H1 (cell line): Measurements from ENCODE around the gene NCF2. TPM values are rescaled to one million over a fixed set of nuclear protein-coding genes. Genes with fewer than 3 reads are reported as not detected.

Experiments used
- CTCF ChIA-PET: fragments of 300-600 bp; sonication (Branson Sonifier 250); formaldehyde crosslinking; loops from one replicate; lab custom pipeline; 2021; ENCODE audit not compliant: partially characterized antibody; lab: Charles Lee
- POLR2A ChIA-PET: fragments of 300-600 bp; sonication (Branson Sonifier 250); formaldehyde crosslinking; loops from one replicate; lab custom pipeline; 2021; ENCODE audit warnings: inconsistent platforms; ENCODE audit not compliant: partially characterized antibody; lab: Charles Lee
- DNase-seq, 2 experiments: peaks; one replicate each; pipeline versions ENCODE4 v3.0.0 to v3.0.0-alpha.2; 2010 to 2022; ENCODE audit warnings: low spot score in 2 of 2, low read depth in 1 of 2, mixed read lengths in 1 of 2
- FAIRE-seq: peaks from 2 replicates; lab custom pipeline; 2011; peaks lifted over from hg19 to GRCh38; lab: Jason Lieb, UNC
- H2AFZ ChIP-seq: 2 replicates; pipeline ENCODE4 v1.8.1; 2012; ENCODE audit warnings: low read length, inconsistent platforms
- H2AK5ac ChIP-seq: 2 replicates; pipeline ENCODE4 v1.6.1; 2013; ENCODE audit warnings: low read depth, low read length
- H2BK120ac ChIP-seq: replicated peaks from 2 replicates; pipeline ENCODE3; 2013; ENCODE audit warnings: low read depth, low read length, inconsistent platforms
- H2BK12ac ChIP-seq: 2 replicates; pipeline ENCODE4 v1.6.1; 2013; ENCODE audit warnings: low read depth, low read length
- H2BK15ac ChIP-seq: 2 replicates; pipeline ENCODE4 v1.6.1; 2013; ENCODE audit warnings: low read length
- H2BK20ac ChIP-seq: 2 replicates; pipeline ENCODE4 v1.6.1; 2013; ENCODE audit warnings: low read length
- H2BK5ac ChIP-seq: 2 replicates; pipeline ENCODE4 v1.6.1; 2013; ENCODE audit warnings: low read depth, low read length
- H3K14ac ChIP-seq: 2 replicates; pipeline ENCODE4 v1.6.1; 2013; ENCODE audit warnings: inconsistent platforms; ENCODE audit not compliant: insufficient read length
- H3K18ac ChIP-seq: 2 replicates; pipeline ENCODE4 v1.6.1; 2013; ENCODE audit warnings: low read length; ENCODE audit errors: extremely low read depth
- H3K23ac ChIP-seq: 2 replicates; pipeline ENCODE4 v1.6.1; 2013; ENCODE audit warnings: inconsistent platforms; ENCODE audit not compliant: insufficient read length
- H3K23me2 ChIP-seq: 2 replicates; pipeline ENCODE4 v1.6.1; 2013; ENCODE audit warnings: low read depth, low read length
- H3K27ac ChIP-seq: 2 replicates; pipeline ENCODE4 v1.6.1; 2011; ENCODE audit warnings: low read depth, low read length, inconsistent platforms
- H3K27me3 ChIP-seq, 4 experiments: replicated peaks in 1 of 4; 1 replicate in 1 of 4; 2 replicates in 3 of 4; pipeline versions ENCODE4 v1.6.1 to v1.8.1; 2011 to 2013; ENCODE audit warnings: low read length in 3 of 4, mild to moderate bottlenecking in 3 of 4, inconsistent platforms in 2 of 4, mixed read lengths in 2 of 4, moderate library complexity in 1 of 4; ENCODE audit not compliant: control insufficient read depth in 3 of 4, insufficient read depth in 3 of 4; ENCODE audit errors: extremely low read depth in 1 of 4
- H3K36me3 ChIP-seq, 4 experiments: 2 replicates each; pipeline versions ENCODE4 v1.6.1 to v1.8.1; 2011 to 2013; ENCODE audit warnings: mild to moderate bottlenecking in 4 of 4, low read length in 3 of 4, moderate library complexity in 2 of 4, control low read depth in 1 of 4, inconsistent platforms in 1 of 4; ENCODE audit not compliant: insufficient read depth in 4 of 4, control insufficient read depth in 2 of 4
- H3K4ac ChIP-seq: replicated peaks from 2 replicates; pipeline ENCODE3; 2013; ENCODE audit warnings: low read length, low read depth, mixed read lengths, inconsistent platforms; ENCODE audit not compliant: insufficient read length
- H3K4me1 ChIP-seq, 4 experiments: replicated peaks in 1 of 4; 1 replicate in 1 of 4; 2 replicates in 3 of 4; pipeline versions ENCODE4 v1.6.1 to v1.8.1; 2011 to 2013; ENCODE audit warnings: low read length in 3 of 4, inconsistent platforms in 2 of 4, mixed read lengths in 1 of 4; ENCODE audit not compliant: insufficient read depth in 4 of 4, control insufficient read depth in 3 of 4
- H3K4me2 ChIP-seq, 2 experiments: 2 replicates each; pipeline versions ENCODE4 v1.6.1 to v1.8.1; 2011 to 2013; ENCODE audit warnings: low read depth in 2 of 2, low read length in 2 of 2, control low read depth in 1 of 2, inconsistent platforms in 1 of 2, mild to moderate bottlenecking in 1 of 2; ENCODE audit not compliant: insufficient read depth in 1 of 2
- H3K4me3 ChIP-seq, 4 experiments: fragments of 200-600, 300-600 bp in 1 of 4; sonication (generic), shearing (Covaris generic), sonication (Bioruptor Twin) in 1 of 4; 2 replicates each; pipeline versions ENCODE4 v1.5.1 to v1.8.1; 2011 to 2016; ENCODE audit warnings: low read length in 4 of 4, low read depth in 3 of 4, control low read depth in 2 of 4, inconsistent platforms in 2 of 4, mild to moderate bottlenecking in 2 of 4, mixed read lengths in 1 of 4, moderate library complexity in 1 of 4; ENCODE audit not compliant: insufficient read depth in 2 of 4; ENCODE audit errors: extremely low read depth in 1 of 4
- H3K56ac ChIP-seq: replicated peaks from 2 replicates; pipeline ENCODE3; 2013; ENCODE audit warnings: low read depth, mild to moderate bottlenecking, mixed read lengths, low read length, inconsistent platforms; ENCODE audit not compliant: insufficient read length
- H3K79me1 ChIP-seq: 2 replicates; pipeline ENCODE4 v1.6.1; 2013; ENCODE audit warnings: low read depth, low read length, control low read depth
- H3K79me2 ChIP-seq, 2 experiments: 2 replicates each; pipeline versions ENCODE4 v1.6.1 to v1.8.1; 2012 to 2013; ENCODE audit warnings: low read length in 2 of 2, mild to moderate bottlenecking in 2 of 2, inconsistent platforms in 1 of 2; ENCODE audit not compliant: insufficient read depth in 2 of 2, control insufficient read depth in 1 of 2
- H3K9ac ChIP-seq, 4 experiments: replicated peaks in 1 of 4; 1 replicate in 1 of 4; 2 replicates in 3 of 4; pipeline versions ENCODE4 v1.6.1 to v1.8.1; 2011 to 2013; ENCODE audit warnings: low read depth in 3 of 4, low read length in 3 of 4, control low read depth in 2 of 4, mild to moderate bottlenecking in 2 of 4, moderate library complexity in 2 of 4, inconsistent platforms in 1 of 4; ENCODE audit errors: extremely low read depth in 1 of 4
- H3K9me3 ChIP-seq, 2 experiments: 2 replicates each; pipeline versions ENCODE4 v1.6.1 to v1.8.1; 2012 to 2013; ENCODE audit warnings: mild to moderate bottlenecking in 2 of 2, moderate library complexity in 2 of 2, control low read depth in 1 of 2, inconsistent platforms in 1 of 2, low read depth in 1 of 2, low read length in 1 of 2, mixed read lengths in 1 of 2; ENCODE audit not compliant: insufficient read depth in 2 of 2
- H4K20me1 ChIP-seq, 2 experiments: replicated peaks in 1 of 2; 2 replicates each; pipeline versions ENCODE3 to v1.8.1; 2011 to 2013; ENCODE audit warnings: inconsistent platforms in 2 of 2, low read length in 2 of 2, mild to moderate bottlenecking in 1 of 2; ENCODE audit not compliant: insufficient read depth in 2 of 2, control insufficient read depth in 1 of 2
- H4K5ac ChIP-seq: 2 replicates; pipeline ENCODE4 v1.6.1; 2013; ENCODE audit warnings: low read length, low read depth, mixed read lengths, inconsistent platforms; ENCODE audit not compliant: insufficient read length
- H4K8ac ChIP-seq: 2 replicates; pipeline ENCODE4 v1.8.0; 2013; ENCODE audit warnings: mild to moderate bottlenecking, moderate library complexity, low read length, inconsistent platforms; ENCODE audit not compliant: insufficient read depth; ENCODE audit errors: extremely low read depth
- H4K91ac ChIP-seq: replicated peaks from 2 replicates; pipeline ENCODE3; 2013; ENCODE audit warnings: low read length, mixed read lengths, inconsistent platforms; ENCODE audit not compliant: insufficient read length
- ATF3 ChIP-seq: IDR thresholded peaks from 2 replicates; pipeline ENCODE4 v1.6.1; 2011; ENCODE audit warnings: low read depth, mild to moderate bottlenecking, low read length; ENCODE audit not compliant: insufficient read depth
- CREB1 ChIP-seq: IDR thresholded peaks from 2 replicates; pipeline ENCODE4 v1.6.1; 2012; ENCODE audit warnings: inconsistent platforms
- EZH2 ChIP-seq: fragments of 200-600 bp; sonication (generic); IDR thresholded peaks from 2 replicates; pipeline ENCODE4 v1.7.1; 2012; ENCODE audit warnings: low read depth, mild to moderate bottlenecking, moderate library complexity, low read length, inconsistent platforms; ENCODE audit not compliant: severe bottlenecking
- RNF2 ChIP-seq: fragments of 200-900, 300-1000 bp; sonication (generic); IDR thresholded peaks from 2 replicates; pipeline ENCODE4 v1.7.1; 2016; ENCODE audit warnings: borderline replicate concordance, low read depth, mild to moderate bottlenecking, antibody characterized with exemption, low read length; ENCODE audit not compliant: poor library complexity, severe bottlenecking; ENCODE audit errors: missing control alignments
- SIN3A ChIP-seq, 2 experiments: IDR thresholded peaks in 1 of 2; conservative IDR thresholded peaks in 1 of 2; 2 replicates each; pipeline ENCODE4 v1.6.1; 2011 to 2012; ENCODE audit warnings: low read length in 2 of 2, improper control_type of control experiment in 1 of 2, low read depth in 1 of 2, mild to moderate bottlenecking in 1 of 2
- SIRT6 ChIP-seq: IDR thresholded peaks from one replicate; pipeline ENCODE4 v1.7.1; 2012; ENCODE audit warnings: low read length, inconsistent platforms
- SP2 ChIP-seq: IDR thresholded peaks from 2 replicates; pipeline ENCODE4 v1.6.1; 2012; ENCODE audit warnings: mild to moderate bottlenecking, low read length, inconsistent platforms
- SRF ChIP-seq: IDR thresholded peaks from 2 replicates; pipeline ENCODE4 v1.6.1; 2011; ENCODE audit warnings: mild to moderate bottlenecking, low read depth, low read length, moderate library complexity
- TAF7 ChIP-seq: optimal IDR thresholded peaks from 2 replicates; pipeline ENCODE3; 2011; ENCODE audit warnings: low read depth, mild to moderate bottlenecking, inconsistent platforms, low read length, moderate library complexity, borderline replicate concordance
- WGBS, 2 experiments: shearing (Covaris generic) in 1 of 2; methylation state at CpG; one replicate each; pipeline versions ENCODE4 v1.1.6 to v1.1.7; 2013 to 2015; ENCODE audit warnings: low lambda C conversion rate in 2 of 2, mixed read lengths in 2 of 2, inconsistent platforms in 1 of 2, low coverage in 1 of 2, missing lambda C conversion rate in 1 of 2; ENCODE audit not compliant: insufficient replicate concordance in 2 of 2, insufficient coverage in 1 of 2, insufficient read length in 1 of 2; ENCODE audit errors: extremely low coverage in 1 of 2, missing lambda C conversion rate in 1 of 2; 5-methylcytosine and 5-hydroxymethylcytosine counted together
- polyA plus RNA-seq, 7 experiments: library from polyadenylated mRNA; depleted of rRNA in 3 of 7; stranded (reverse) in 5 of 7; unstranded in 2 of 7; fragments of >200 nt in 5 of 7; fragments of 200-250 nt in 2 of 7; gene quantifications; 1 replicate in 5 of 7; 2 replicates in 1 of 7; 4 replicates in 1 of 7; pipeline versions ENCODE4 v1.2.1 to v1.2.3, GENCODE V29; 2011 to 2013; ENCODE audit warnings: missing spikeins in 2 of 7, mixed read lengths in 2 of 7
- total RNA-seq: library from RNA; stranded (reverse); fragmentation: NEBNext Ultra II Directional; extraction: Animal tissue kit (Norgen Biotek cat#: 25700); gene quantifications from 2 replicates; pipeline ENCODE4 v1.2.1, GENCODE V29; 2021

NCF2 gene
- total and polyA plus RNA-seq, 2 of the 8 experiments (the other 6 are each of a cell fraction or from before 2014, with no cell fraction given), result not detected

GRCh38 chr1:183552891-183553290 lies 37.4 kb downstream of the NCF2 start:
- WGBS, 2 experiments, result 91% methylated on average over 6 of the region's 6 CpGs; no CpG with 5 or more reads in 1 of the 2 experiments
- Histone ChIP-seq H2BK12ac (no peak overlapping the region), H3K79me2 (no peaks in the 10 kb centered on the region), H4K5ac (no peak overlapping the region), H3K56ac (no peak overlapping the region), H3K27me3 (no peaks in the 10 kb centered on the region), H2AFZ (no peak overlapping the region), H4K91ac (no peak overlapping the region), H3K4me3 (no peak overlapping the region), H2BK15ac (no peak overlapping the region), H3K79me1 (no peaks in the 10 kb centered on the region; the same call in 1 of the 2 replicates), H3K23ac (no peak overlapping the region), H2BK20ac (no peak overlapping the region), H3K9ac (no peak overlapping the region), H3K18ac (no peak overlapping the region), H4K8ac (no peak overlapping the region; the same call in 1 of the 2 replicates), H3K14ac (no peak overlapping the region), H3K4ac (no peak overlapping the region), H2BK120ac (no peak overlapping the region), H3K4me1 (no peaks in the 10 kb centered on the region), H2AK5ac (no peak overlapping the region), H3K36me3 (peaks cover 11 to 66% (median 44%) of the 10 kb centered on the region in 4 experiments; a peak in 7 of 8 replicates), H3K9me3 (no peaks in the 10 kb centered on the region), H2BK5ac (no peak overlapping the region), H4K20me1 (peaks cover 0 to 2% of the 10 kb centered on the region in 2 experiments), H3K23me2 (no peaks in the 10 kb centered on the region), H3K27ac (no peak overlapping the region), H3K4me2 (no peak overlapping the region)
- TF ChIP-seq CREB1 (no peak), ATF3 (no peak), EZH2 (no peak), TAF7 (no peak), RNF2 (no peak), SRF (no peak), SIN3A (conservative IDR thresholded peaks at IDR 0.05 in 1 of 2, IDR thresholded peaks at IDR 0.05 in 1 of 2; ENCODE audit: low read depth in 1 of 2, low read length in 2 of 2) (no peak), SIRT6 (no peak), SP2 (no peak)
- FAIRE-seq, result no peak
- ChIA-PET CTCF (interaction anchor here (3.0 kb wide), 1 partner anchor 70 kb away, joined by 10 read pairs; no protein-coding TSS in a partner anchor), POLR2A (no interaction called here)
- no peak for DNase-seq
